OCI-LY1 (cell line): ENCODE measurements around the gene ASMTL.
"Not testable (repeated sequence)": the region's sequence is repeated elsewhere in the genome, so short reads cannot be mapped to it uniquely, and the experiment has no call there.

ENCODE experiments used
- CTCF ChIP-seq: fragments of 200-600 bp; sonication (generic), shearing (Covaris generic); IDR thresholded peaks from 2 replicates; pipeline ENCODE4 v1.5.1; 2017; ENCODE audit warnings: mild to moderate bottlenecking, antibody characterized with exemption, low read length, moderate library complexity, mixed read lengths
- EZH2 ChIP-seq: fragments of 200-600 bp; sonication (generic), shearing (Covaris generic); IDR thresholded peaks from 2 replicates; pipeline ENCODE4 v1.8.0; 2017; ENCODE audit warnings: borderline replicate concordance, mixed run types, mild to moderate bottlenecking, antibody characterized with exemption, low read length, moderate library complexity, mixed read lengths

- TF ChIP-seq CTCF, EZH2: not testable (repeated sequence)
These were observed 48.8 kb downstream of the ASMTL start for GRCh38 chrX:1403867-1404266.
